Measurements from ENCODE around the gene AP2A2.

Gene AP2A2

DNA sequence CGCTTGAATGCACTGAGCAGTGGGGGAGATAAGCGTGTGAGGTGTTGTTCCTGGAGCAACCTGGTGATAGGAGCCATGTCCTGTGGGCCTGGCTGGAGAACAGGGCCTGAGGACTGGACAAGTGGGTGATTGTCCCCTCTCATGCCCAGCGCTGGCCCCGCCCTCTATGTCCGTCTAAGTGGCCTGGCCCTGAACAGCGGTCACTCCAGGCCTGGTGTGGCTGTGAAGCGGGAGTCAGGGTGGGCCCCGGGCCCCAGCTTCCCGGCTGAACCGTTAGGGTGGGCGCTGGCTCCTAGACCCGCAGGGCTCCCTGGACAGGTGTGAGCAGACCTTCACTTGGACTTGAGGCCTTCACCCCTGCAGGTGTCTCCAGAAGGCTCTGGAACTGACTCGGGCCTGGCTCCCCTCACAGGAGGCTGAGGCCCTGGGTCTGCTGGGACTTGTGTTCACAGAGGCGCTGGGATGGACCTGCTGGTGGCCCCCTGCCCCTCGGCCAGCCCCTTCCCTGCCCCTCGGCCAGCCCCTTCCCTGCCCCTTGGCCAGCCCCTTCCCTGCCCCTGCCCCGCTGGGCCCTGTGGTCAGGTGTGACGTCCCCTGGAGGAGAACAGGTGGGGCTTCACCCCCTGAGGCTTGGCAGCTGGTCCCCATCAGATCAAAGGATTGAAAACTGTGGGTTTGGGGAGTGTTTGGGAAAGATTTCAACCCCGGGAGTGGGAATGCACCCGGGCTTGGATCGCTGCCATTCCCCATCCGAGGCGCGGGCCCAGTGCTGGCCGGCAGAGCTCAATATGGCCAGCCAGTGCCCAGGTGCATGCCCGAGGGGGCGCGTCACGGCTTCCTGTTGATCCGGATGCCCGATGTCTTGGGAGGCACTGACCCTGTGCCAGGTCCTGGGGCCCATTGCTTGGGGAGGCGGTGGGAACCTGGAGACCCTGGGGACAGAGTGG, 114.1 kb downstream of the AP2A2 start:
- H3K36me3 ChIP-seq (ENCODE audit: control insufficient read depth in 4 of 4, insufficient read depth in 4 of 4, low read length in 3 of 4): no peaks in the 10 kb centered on the region
- CTCF ChIA-PET: interaction anchor here (2.2 kb wide), 1 partner anchor 10 kb away, joined by 6 read pairs; no protein-coding TSS in a partner anchor
- no peaks in the 10 kb centered on the region for H3K4me1 ChIP-seq (ENCODE audit: control extremely low read depth in 1 of 4, control insufficient read depth in 4 of 4, insufficient read depth in 4 of 4, low read length in 3 of 4)
- H3K9me3 ChIP-seq (ENCODE audit: control extremely low read depth in 1 of 5, control insufficient read depth in 4 of 5, insufficient read depth in 2 of 5, low read depth in 1 of 5, low read length in 4 of 5): no peaks in the 10 kb centered on the region
- no peak overlapping the region for H3K4me3 ChIP-seq (ENCODE audit: control insufficient read depth in 1 of 7, extremely low read depth in 1 of 7, insufficient read depth in 4 of 7, low read depth in 2 of 7, low read length in 6 of 7)
- WGBS (ENCODE audit: insufficient coverage): 94% methylated on average over 29 of the region's 32 CpGs
- no peak for DNase-seq
- H3K27ac ChIP-seq (ENCODE audit: insufficient read depth in 1 of 2, low read depth in 1 of 2, low read length in 2 of 2, poor library complexity in 1 of 2, severe bottlenecking in 2 of 2): no peak overlapping the region
- POLR2A ChIA-PET: no interaction called here
- H3K27me3 ChIP-seq (replicated peaks in 2 of 5; ENCODE audit: control insufficient read depth in 4 of 5, insufficient read depth in 5 of 5, low read length in 4 of 5): no peaks in the 10 kb centered on the region

DNA sequence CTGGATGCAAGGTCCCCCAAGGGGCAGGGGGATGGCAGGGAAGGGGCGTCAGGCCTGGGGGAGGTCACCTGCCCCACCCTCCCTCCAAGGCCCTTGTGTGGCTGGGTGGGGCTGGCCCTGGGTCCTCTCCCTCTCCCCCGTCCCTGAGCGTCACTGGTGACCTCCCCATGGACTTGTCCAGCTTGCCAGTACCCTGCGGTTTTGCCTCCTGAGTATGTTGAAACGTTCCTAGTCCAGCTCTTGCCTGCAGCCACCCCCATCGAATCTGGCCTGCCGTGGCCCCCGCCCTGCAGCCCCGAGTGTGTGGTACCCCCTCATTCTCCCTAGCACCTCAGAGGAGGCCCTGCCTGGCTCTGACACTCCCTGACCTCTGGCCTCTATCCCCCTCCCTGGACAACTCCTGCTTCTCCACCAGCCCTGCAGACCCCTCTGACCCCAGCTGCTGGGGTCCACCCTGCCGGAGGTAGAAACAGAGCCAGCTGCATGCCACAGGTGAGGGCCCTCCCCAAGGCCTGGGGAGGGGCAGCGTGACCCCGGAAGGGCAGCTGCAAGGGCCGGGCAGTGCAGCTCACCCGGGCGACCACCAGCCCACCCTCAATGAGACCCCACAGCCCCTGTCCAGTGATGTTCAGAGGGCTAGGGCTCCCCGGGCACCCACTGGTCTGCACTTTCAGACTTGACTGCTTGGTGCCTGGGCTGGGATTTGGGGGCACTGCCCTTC, 114.9 kb downstream of the AP2A2 start:
- ChIA-PET CTCF (interaction anchor here (1.5 to 2.2 kb wide), 2 partner anchors 10 to 11 kb away, joined by 6 to 7 read pairs; no protein-coding TSS in a partner anchor), POLR2A (no interaction called here)
- DNase-seq: no peak
- Histone ChIP-seq H3K4me1 (ENCODE audit: control extremely low read depth in 1 of 4, control insufficient read depth in 4 of 4, insufficient read depth in 4 of 4, low read length in 3 of 4) (no peaks in the 10 kb centered on the region), H3K27me3 (replicated peaks in 2 of 5; ENCODE audit: control insufficient read depth in 4 of 5, insufficient read depth in 5 of 5, low read length in 4 of 5) (no peaks in the 10 kb centered on the region), H3K36me3 (ENCODE audit: control insufficient read depth in 4 of 4, insufficient read depth in 4 of 4, low read length in 3 of 4) (no peaks in the 10 kb centered on the region), H3K4me3 (ENCODE audit: control insufficient read depth in 1 of 7, extremely low read depth in 1 of 7, insufficient read depth in 4 of 7, low read depth in 2 of 7, low read length in 6 of 7) (no peak overlapping the region), H3K9me3 (ENCODE audit: control extremely low read depth in 1 of 5, control insufficient read depth in 4 of 5, insufficient read depth in 2 of 5, low read depth in 1 of 5, low read length in 4 of 5) (no peaks in the 10 kb centered on the region), H3K27ac (ENCODE audit: insufficient read depth in 1 of 2, low read depth in 1 of 2, low read length in 2 of 2, poor library complexity in 1 of 2, severe bottlenecking in 2 of 2) (no peak overlapping the region)
- WGBS (ENCODE audit: insufficient coverage): 94% methylated on average over 13 of the region's 16 CpGs

DNA sequence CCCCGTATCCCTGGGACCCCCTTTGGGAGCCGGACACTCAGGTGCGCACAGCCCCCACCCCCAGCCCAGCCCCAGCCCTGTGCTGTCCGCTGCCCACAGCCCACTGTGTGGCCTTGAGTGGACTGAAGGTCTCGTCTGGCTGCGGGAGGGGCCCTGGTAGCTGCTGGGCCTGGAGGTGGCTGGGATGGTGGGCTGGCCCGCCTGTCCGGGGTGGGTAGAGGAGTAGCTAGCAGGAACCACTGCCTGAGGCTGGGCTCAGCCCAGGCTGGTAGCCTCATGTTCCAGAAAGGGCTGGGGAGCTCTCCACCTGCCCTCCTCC, 115.4 kb downstream of the AP2A2 start:
- DNase-seq: no peak
- Histone ChIP-seq H3K4me3 (ENCODE audit: control insufficient read depth in 1 of 7, extremely low read depth in 1 of 7, insufficient read depth in 4 of 7, low read depth in 2 of 7, low read length in 6 of 7) (no peak overlapping the region), H3K27me3 (replicated peaks in 2 of 5; ENCODE audit: control insufficient read depth in 4 of 5, insufficient read depth in 5 of 5, low read length in 4 of 5) (no peaks in the 10 kb centered on the region), H3K36me3 (ENCODE audit: control insufficient read depth in 4 of 4, insufficient read depth in 4 of 4, low read length in 3 of 4) (no peaks in the 10 kb centered on the region), H3K9me3 (ENCODE audit: control extremely low read depth in 1 of 5, control insufficient read depth in 4 of 5, insufficient read depth in 2 of 5, low read depth in 1 of 5, low read length in 4 of 5) (no peaks in the 10 kb centered on the region), H3K4me1 (ENCODE audit: control extremely low read depth in 1 of 4, control insufficient read depth in 4 of 4, insufficient read depth in 4 of 4, low read length in 3 of 4) (no peaks in the 10 kb centered on the region), H3K27ac (ENCODE audit: insufficient read depth in 1 of 2, low read depth in 1 of 2, low read length in 2 of 2, poor library complexity in 1 of 2, severe bottlenecking in 2 of 2) (no peak overlapping the region)
- WGBS (ENCODE audit: insufficient coverage): 100% methylated on average over 1 of the region's 8 CpGs
- ChIA-PET CTCF (interaction anchor here (1.5 to 2.2 kb wide), 2 partner anchors 9 to 10 kb away, joined by 6 to 7 read pairs; no protein-coding TSS in a partner anchor), POLR2A (no interaction called here)

DNA sequence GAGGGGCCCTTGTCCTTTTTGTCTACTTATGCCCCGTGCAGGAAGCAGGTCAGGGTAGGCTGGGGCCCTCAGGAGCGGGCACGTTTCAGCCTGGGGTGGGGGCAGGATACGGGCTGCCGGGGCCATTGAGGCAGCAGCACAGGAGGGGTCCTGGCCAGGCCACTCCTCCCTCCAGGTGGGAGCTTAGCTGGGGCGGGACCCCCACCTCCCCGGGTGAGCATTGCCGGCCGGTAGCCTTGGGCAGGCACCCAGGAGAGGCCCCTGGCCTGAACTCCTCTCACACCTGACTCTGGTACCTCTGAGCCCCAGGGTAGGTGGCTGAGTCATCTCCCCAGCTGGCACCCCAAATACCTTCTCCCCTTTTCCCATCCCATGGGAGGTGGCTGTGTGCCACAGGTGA, 115.8 kb downstream of the AP2A2 start:
- Histone ChIP-seq H3K36me3 (ENCODE audit: control insufficient read depth in 4 of 4, insufficient read depth in 4 of 4, low read length in 3 of 4) (no peaks in the 10 kb centered on the region), H3K4me3 (ENCODE audit: control insufficient read depth in 1 of 7, extremely low read depth in 1 of 7, insufficient read depth in 4 of 7, low read depth in 2 of 7, low read length in 6 of 7) (no peak overlapping the region), H3K27ac (ENCODE audit: insufficient read depth in 1 of 2, low read depth in 1 of 2, low read length in 2 of 2, poor library complexity in 1 of 2, severe bottlenecking in 2 of 2) (no peak overlapping the region), H3K4me1 (ENCODE audit: control extremely low read depth in 1 of 4, control insufficient read depth in 4 of 4, insufficient read depth in 4 of 4, low read length in 3 of 4) (no peaks in the 10 kb centered on the region), H3K9me3 (ENCODE audit: control extremely low read depth in 1 of 5, control insufficient read depth in 4 of 5, insufficient read depth in 2 of 5, low read depth in 1 of 5, low read length in 4 of 5) (no peaks in the 10 kb centered on the region), H3K27me3 (replicated peaks in 2 of 5; ENCODE audit: control insufficient read depth in 4 of 5, insufficient read depth in 5 of 5, low read length in 4 of 5) (no peaks in the 10 kb centered on the region)
- ChIA-PET POLR2A (no interaction called here), CTCF (interaction anchor here (1.5 to 2.2 kb wide), 2 partner anchors 9 to 10 kb away, joined by 6 to 7 read pairs; no protein-coding TSS in a partner anchor)
- DNase-seq: no peak
- 93% methylated on average over 7 of the region's 9 CpGs for WGBS (ENCODE audit: insufficient coverage)

DNA sequence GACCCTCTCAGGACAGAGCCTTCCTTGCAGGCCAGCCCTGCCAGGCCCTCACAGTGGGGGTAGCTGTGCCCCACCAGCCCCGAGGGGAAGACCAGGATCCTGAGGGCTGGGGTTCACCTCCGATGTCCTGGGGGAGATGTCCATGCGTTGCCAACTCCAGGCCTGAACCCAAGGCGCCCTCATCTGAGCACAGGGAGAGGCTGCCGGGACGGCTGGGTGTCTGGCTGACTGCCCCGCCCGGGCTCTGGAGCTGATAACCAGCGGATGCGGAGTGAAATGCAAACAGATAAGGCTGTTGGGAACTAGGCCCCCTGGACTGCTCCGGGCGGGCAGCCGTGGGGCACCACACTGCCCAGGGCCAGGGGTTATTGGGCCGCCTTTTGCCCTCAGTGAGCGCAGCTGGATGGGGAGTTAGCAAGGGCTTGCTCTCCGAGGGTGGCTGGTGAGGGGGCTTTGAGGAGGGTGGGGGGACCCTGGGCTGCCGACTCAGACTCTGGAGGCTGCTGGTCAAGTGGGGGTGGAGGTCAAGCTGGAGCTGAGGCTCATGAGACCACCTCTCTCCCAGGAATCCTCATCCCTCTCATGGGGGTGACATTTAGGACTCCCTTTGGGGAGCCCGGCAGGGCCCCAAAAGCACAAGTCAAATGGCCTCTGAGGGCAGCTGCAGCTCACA, 116.4 kb downstream of the AP2A2 start:
- Histone ChIP-seq H3K9me3 (ENCODE audit: control extremely low read depth in 1 of 5, control insufficient read depth in 4 of 5, insufficient read depth in 2 of 5, low read depth in 1 of 5, low read length in 4 of 5) (no peaks in the 10 kb centered on the region), H3K4me1 (ENCODE audit: control extremely low read depth in 1 of 4, control insufficient read depth in 4 of 4, insufficient read depth in 4 of 4, low read length in 3 of 4) (no peaks in the 10 kb centered on the region), H3K4me3 (ENCODE audit: control insufficient read depth in 1 of 7, extremely low read depth in 1 of 7, insufficient read depth in 4 of 7, low read depth in 2 of 7, low read length in 6 of 7) (no peak overlapping the region), H3K27ac (ENCODE audit: insufficient read depth in 1 of 2, low read depth in 1 of 2, low read length in 2 of 2, poor library complexity in 1 of 2, severe bottlenecking in 2 of 2) (no peak overlapping the region), H3K27me3 (replicated peaks in 2 of 5; ENCODE audit: control insufficient read depth in 4 of 5, insufficient read depth in 5 of 5, low read length in 4 of 5) (peaks cover 0 to under 1% (median 0%) of the 10 kb centered on the region in 5 experiments), H3K36me3 (ENCODE audit: control insufficient read depth in 4 of 4, insufficient read depth in 4 of 4, low read length in 3 of 4) (no peaks in the 10 kb centered on the region)
- WGBS (ENCODE audit: insufficient coverage): 92% methylated on average over 12 of the region's 18 CpGs
- ChIA-PET CTCF (interaction anchor here (1.5 to 2.2 kb wide), 2 partner anchors 8 to 9 kb away, joined by 6 to 7 read pairs; no protein-coding TSS in a partner anchor), POLR2A (no interaction called here)
- DNase-seq: no peak

DNA sequence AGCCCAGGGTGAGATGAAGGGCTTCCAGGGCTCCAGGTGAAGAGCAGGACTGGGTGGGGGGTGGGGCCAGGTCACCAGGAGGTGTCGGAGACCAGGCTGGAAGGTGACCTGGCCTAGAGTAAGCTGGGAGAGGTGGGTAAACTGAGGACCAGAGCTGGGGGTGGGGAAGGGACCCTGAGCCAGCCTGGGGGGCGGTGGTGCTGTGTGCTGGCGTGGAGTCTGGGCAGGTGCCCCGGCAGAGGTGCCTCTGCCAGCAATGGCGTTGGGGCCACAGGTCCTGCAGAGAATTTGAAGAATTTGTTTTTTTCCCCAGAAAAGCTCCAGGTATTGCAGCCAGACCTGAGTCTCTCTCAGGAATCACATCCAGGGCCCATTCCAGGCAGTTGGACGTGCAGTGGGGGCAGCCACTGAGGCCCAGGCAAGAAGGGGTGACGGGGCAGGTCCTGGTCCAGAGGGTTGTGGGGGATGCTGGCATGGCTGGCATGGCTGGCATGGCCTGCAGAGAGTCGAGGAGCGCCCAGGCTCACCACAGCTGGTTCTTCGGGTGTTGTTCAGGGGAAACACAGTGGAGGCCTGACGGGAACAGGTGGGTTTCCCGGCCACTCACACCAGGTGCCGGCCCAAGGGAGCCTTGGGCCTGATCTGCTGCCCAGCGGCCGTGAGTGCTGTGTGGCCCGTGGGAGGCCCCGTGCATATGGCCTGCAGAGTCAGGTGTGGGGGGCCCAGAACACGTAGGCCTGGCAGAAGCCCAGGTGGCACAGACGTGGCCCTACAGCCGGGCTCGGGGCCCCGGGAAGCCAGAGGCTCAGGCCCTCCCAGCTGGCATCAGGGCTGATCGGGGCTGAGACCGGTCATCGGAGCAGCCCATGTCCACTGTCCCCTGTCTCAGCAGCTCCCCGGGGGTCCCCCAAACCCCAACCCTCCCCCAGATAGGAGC, 117.2 kb downstream of the AP2A2 start:
- ChIA-PET CTCF (no interaction called here), POLR2A (no interaction called here)
- Histone ChIP-seq H3K27me3 (replicated peaks in 2 of 5; ENCODE audit: control insufficient read depth in 4 of 5, insufficient read depth in 5 of 5, low read length in 4 of 5) (peaks cover 0 to 7% (median 5%) of the 10 kb centered on the region in 5 experiments), H3K4me3 (ENCODE audit: control insufficient read depth in 1 of 7, extremely low read depth in 1 of 7, insufficient read depth in 4 of 7, low read depth in 2 of 7, low read length in 6 of 7) (no peak overlapping the region), H3K27ac (ENCODE audit: insufficient read depth in 1 of 2, low read depth in 1 of 2, low read length in 2 of 2, poor library complexity in 1 of 2, severe bottlenecking in 2 of 2) (no peak overlapping the region), H3K36me3 (ENCODE audit: control insufficient read depth in 4 of 4, insufficient read depth in 4 of 4, low read length in 3 of 4) (no peaks in the 10 kb centered on the region), H3K4me1 (ENCODE audit: control extremely low read depth in 1 of 4, control insufficient read depth in 4 of 4, insufficient read depth in 4 of 4, low read length in 3 of 4) (peaks cover 0 to 2% (median 0%) of the 10 kb centered on the region in 4 experiments), H3K9me3 (ENCODE audit: control extremely low read depth in 1 of 5, control insufficient read depth in 4 of 5, insufficient read depth in 2 of 5, low read depth in 1 of 5, low read length in 4 of 5) (no peaks in the 10 kb centered on the region)
- 96% methylated on average over 25 of the region's 26 CpGs for WGBS (ENCODE audit: insufficient coverage)
- no peak for DNase-seq

All from common myeloid progenitor, CD34-positive (primary cell).